Esophagus muscularis mucosa (tissue), 4 donors: ENCODE results near the gene NRXN3. TPM values are rescaled to one million over a fixed set of nuclear protein-coding genes. Genes with fewer than 3 reads are reported as not detected.

Experiments used
- DNase-seq: peaks from one replicate; pipeline ENCODE4 v3.0.0-alpha.2; 2017; ENCODE audit errors: extremely low spot score
- H3K27ac ChIP-seq, 4 donors: fragments of 200-600 bp; sonication (generic); replicated peaks in 1 of 4; 1 replicate in 3 of 4; 2 replicates in 1 of 4; pipeline ENCODE4 v1.5.1; 2016 to 2019; ENCODE audit warnings: mild to moderate bottlenecking in 1 of 4
- H3K27me3 ChIP-seq, 4 donors: fragments of 200-600 bp; sonication (generic); one replicate each; pipeline versions ENCODE4 v1.5.1 to v1.6.0; 2016 to 2019
- H3K36me3 ChIP-seq, 4 donors: fragments of 200-600 bp; sonication (generic); one replicate each; pipeline ENCODE4 v1.5.1; 2016 to 2019
- H3K4me1 ChIP-seq, 4 donors: fragments of 200-600 bp; sonication (generic); one replicate each; pipeline ENCODE4 v1.5.1; 2016 to 2019
- H3K4me3 ChIP-seq, 4 donors: fragments of 200-600 bp; sonication (generic); 1 replicate in 2 of 4; 2 replicates in 2 of 4; pipeline ENCODE4 v1.5.1; 2016 to 2019; ENCODE audit warnings: mild to moderate bottlenecking in 4 of 4, moderate library complexity in 1 of 4
- H3K9me3 ChIP-seq, 4 donors: fragments of 200-600 bp; sonication (generic); 1 replicate in 3 of 4; 2 replicates in 1 of 4; pipeline ENCODE4 v1.5.1; 2016 to 2019
- CTCF ChIP-seq, 3 experiments: fragments of 200-600 bp in 2 of 3; fragments of 450-650 bp in 1 of 3; sonication (generic) in 2 of 3; IDR thresholded peaks; one replicate each; pipeline ENCODE4 v1.5.1; 2017 to 2019; ENCODE audit warnings: antibody characterized with exemption in 3 of 3, mild to moderate bottlenecking in 2 of 3, moderate library complexity in 1 of 3
- EP300 ChIP-seq: sonication (generic); formaldehyde crosslinking; IDR thresholded peaks from one replicate; pipeline ENCODE4 v1.6.1; 2017; ENCODE audit warnings: antibody characterized with exemption
- POLR2A ChIP-seq: fragments of 450-650 bp; IDR thresholded peaks from one replicate; pipeline ENCODE4 v1.6.1; 2017; ENCODE audit warnings: antibody characterized with exemption, moderate library complexity, mild to moderate bottlenecking, low read depth
- POLR2AphosphoS5 ChIP-seq, 2 donors: sonication (generic); formaldehyde crosslinking; IDR thresholded peaks; one replicate each; pipeline ENCODE4 v1.6.1; 2017; ENCODE audit warnings: antibody characterized with exemption in 2 of 2
- WGBS: methylation state at CpG from one replicate; pipeline ENCODE4 v1.1.5; 2018; 5-methylcytosine and 5-hydroxymethylcytosine counted together
- intact Hi-C: fragments of 100-400 bp; cut with DNase I; formaldehyde crosslinking; loops from one replicate; pipeline ENCODE4 v1.15.1; 2023
- total RNA-seq, 4 donors: library from RNA; depleted of rRNA; stranded (reverse); fragments of >200 nt; gene quantifications; one replicate each; pipeline versions ENCODE4 v1.1.0 to v1.2.1, GENCODE V29; 2016

The NRXN3 gene
- total RNA-seq, 4 donors from 2014 or later: 71.1 to 159 (median 122) TPM

- Histone ChIP-seq H3K27me3 (no peaks in the 10 kb centered on the region), H3K4me1 (no peaks in the 10 kb centered on the region), H3K36me3 (no peaks in the 10 kb centered on the region), H3K9me3 (no peaks in the 10 kb centered on the region), H3K4me3 (no peak overlapping the region), H3K27ac (no peak overlapping the region)
- intact Hi-C loops: no loop called here
- no peak for DNase-seq
- 93% methylated on average over 1 of the region's 1 CpG for WGBS
- TF ChIP-seq EP300 (no peak), POLR2AphosphoS5 (IDR thresholded peaks at IDR 0.05) (no peak), POLR2A (no peak), CTCF (IDR thresholded peaks at IDR 0.05) (no peak)
These were observed 483.0 kb downstream of the NRXN3 start for GRCh38 chr14:78653173-78653572.

- H3K9me3 ChIP-seq: no peaks in the 10 kb centered on the region
- intact Hi-C loops: no loop called here
- no peak overlapping the region for H3K27ac ChIP-seq
- no peaks in the 10 kb centered on the region for H3K27me3 ChIP-seq
- H3K4me3 ChIP-seq: no peak overlapping the region
- no peaks in the 10 kb centered on the region for H3K36me3 ChIP-seq
- WGBS: 72% methylated on average over 4 of the region's 4 CpGs
- DNase-seq: no peak
- no peak for TF ChIP-seq EP300
- TF ChIP-seq POLR2A: no peak
- TF ChIP-seq CTCF (IDR thresholded peaks at IDR 0.05): no peak
- no peak for TF ChIP-seq POLR2AphosphoS5 (IDR thresholded peaks at IDR 0.05)
- no peaks in the 10 kb centered on the region for H3K4me1 ChIP-seq
These were observed 487.3 kb downstream of the NRXN3 start for GRCh38 chr14:78657451-78657850.

- Histone ChIP-seq H3K4me1 (no peaks in the 10 kb centered on the region), H3K4me3 (no peak overlapping the region), H3K9me3 (no peaks in the 10 kb centered on the region), H3K27ac (no peak overlapping the region), H3K36me3 (no peaks in the 10 kb centered on the region), H3K27me3 (no peaks in the 10 kb centered on the region)
- no peak for TF ChIP-seq POLR2A
- intact Hi-C loops: no loop called here
- 61% methylated on average over 1 of the region's 1 CpG for WGBS
- DNase-seq: no peak
These were observed 494.7 kb downstream of the NRXN3 start for GRCh38 chr14:78664841-78665240.

GRCh38 chr14:78666336-78667056 is 496.3 kb downstream of the NRXN3 start:
- H3K27ac ChIP-seq: no peak overlapping the region
- H3K9me3 ChIP-seq: no peaks in the 10 kb centered on the region
- 70% methylated on average over 5 of the region's 5 CpGs for WGBS
- DNase-seq: no peak
- no peak overlapping the region for H3K4me3 ChIP-seq
- H3K36me3 ChIP-seq: no peaks in the 10 kb centered on the region
- H3K4me1 ChIP-seq: no peaks in the 10 kb centered on the region
- H3K27me3 ChIP-seq: no peaks in the 10 kb centered on the region
- intact Hi-C loops: no loop called here
- TF ChIP-seq EP300: no peak
- TF ChIP-seq CTCF (IDR thresholded peaks at IDR 0.05): no peak
- TF ChIP-seq POLR2AphosphoS5 (IDR thresholded peaks at IDR 0.05): no peak
- TF ChIP-seq POLR2A: no peak

- TF ChIP-seq CTCF (IDR thresholded peaks at IDR 0.05) (no peak), POLR2A (no peak), EP300 (no peak), POLR2AphosphoS5 (IDR thresholded peaks at IDR 0.05) (no peak)
- Histone ChIP-seq H3K27me3 (no peaks in the 10 kb centered on the region), H3K36me3 (no peaks in the 10 kb centered on the region), H3K27ac (no peak overlapping the region), H3K9me3 (no peaks in the 10 kb centered on the region), H3K4me1 (no peaks in the 10 kb centered on the region), H3K4me3 (no peak overlapping the region)
- intact Hi-C loops: no loop called here
- 70% methylated on average over 1 of the region's 1 CpG for WGBS
- no peak for DNase-seq
These were observed 497.0 kb downstream of the NRXN3 start for GRCh38 chr14:78667141-78667540.
